GM12892 (cell line): Measurements from ENCODE around the gene NECAB2.

Experiments
- DNase-seq: peaks from one replicate; pipeline ENCODE4 v3.0.0; 2011; ENCODE audit not compliant: insufficient read length
- FAIRE-seq: peaks from 2 replicates; lab custom pipeline; 2011; peaks lifted over from hg19 to GRCh38; lab: Jason Lieb, UNC
- POLR2A ChIP-seq: IDR thresholded peaks from 2 replicates; pipeline ENCODE4 v1.6.1; 2011; ENCODE audit warnings: low read depth, low read length, control low read depth
- POLR2AphosphoS5 ChIP-seq: IDR thresholded peaks from 2 replicates; pipeline ENCODE4 v1.6.1; 2011; ENCODE audit warnings: low read depth, low read length, control low read depth
- TAF1 ChIP-seq: IDR thresholded peaks from 2 replicates; pipeline ENCODE4 v1.6.1; 2011; ENCODE audit warnings: low read depth, mild to moderate bottlenecking, control low read depth, low read length, borderline replicate concordance

Gene NECAB2

DNA sequence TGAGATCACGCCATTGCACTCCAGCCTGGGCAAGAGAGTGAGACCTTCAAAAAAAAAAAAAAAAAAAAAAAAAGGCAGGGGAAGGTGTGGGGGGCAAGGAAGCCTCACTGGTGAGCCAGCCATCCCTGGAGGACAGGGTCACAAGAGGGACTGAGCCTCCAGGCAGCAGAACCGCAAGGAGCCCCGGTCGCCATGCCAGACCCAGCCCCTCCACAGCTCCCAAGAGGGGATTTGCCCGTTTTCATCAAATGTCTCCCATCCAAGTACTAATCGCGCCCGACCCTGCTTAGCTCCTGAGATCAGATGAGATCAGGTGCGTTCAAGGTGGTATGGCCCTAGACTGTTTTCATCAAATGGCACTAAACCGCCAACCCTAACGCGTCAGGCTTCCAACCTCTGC, 71.7 kb downstream of the NECAB2 start:
- no peak for FAIRE-seq
- DNase-seq = no peak
- TF ChIP-seq POLR2A (no peak), POLR2AphosphoS5 (no peak), TAF1 (no peak)

- DNase-seq (no peak), FAIRE-seq (no peak)
- TF ChIP-seq TAF1 = no peak
- no peak for TF ChIP-seq POLR2AphosphoS5
- no peak for TF ChIP-seq POLR2A
These were observed 72.3 kb downstream of the NECAB2 start for GRCh38 chr16:84040226-84040822.

DNA sequence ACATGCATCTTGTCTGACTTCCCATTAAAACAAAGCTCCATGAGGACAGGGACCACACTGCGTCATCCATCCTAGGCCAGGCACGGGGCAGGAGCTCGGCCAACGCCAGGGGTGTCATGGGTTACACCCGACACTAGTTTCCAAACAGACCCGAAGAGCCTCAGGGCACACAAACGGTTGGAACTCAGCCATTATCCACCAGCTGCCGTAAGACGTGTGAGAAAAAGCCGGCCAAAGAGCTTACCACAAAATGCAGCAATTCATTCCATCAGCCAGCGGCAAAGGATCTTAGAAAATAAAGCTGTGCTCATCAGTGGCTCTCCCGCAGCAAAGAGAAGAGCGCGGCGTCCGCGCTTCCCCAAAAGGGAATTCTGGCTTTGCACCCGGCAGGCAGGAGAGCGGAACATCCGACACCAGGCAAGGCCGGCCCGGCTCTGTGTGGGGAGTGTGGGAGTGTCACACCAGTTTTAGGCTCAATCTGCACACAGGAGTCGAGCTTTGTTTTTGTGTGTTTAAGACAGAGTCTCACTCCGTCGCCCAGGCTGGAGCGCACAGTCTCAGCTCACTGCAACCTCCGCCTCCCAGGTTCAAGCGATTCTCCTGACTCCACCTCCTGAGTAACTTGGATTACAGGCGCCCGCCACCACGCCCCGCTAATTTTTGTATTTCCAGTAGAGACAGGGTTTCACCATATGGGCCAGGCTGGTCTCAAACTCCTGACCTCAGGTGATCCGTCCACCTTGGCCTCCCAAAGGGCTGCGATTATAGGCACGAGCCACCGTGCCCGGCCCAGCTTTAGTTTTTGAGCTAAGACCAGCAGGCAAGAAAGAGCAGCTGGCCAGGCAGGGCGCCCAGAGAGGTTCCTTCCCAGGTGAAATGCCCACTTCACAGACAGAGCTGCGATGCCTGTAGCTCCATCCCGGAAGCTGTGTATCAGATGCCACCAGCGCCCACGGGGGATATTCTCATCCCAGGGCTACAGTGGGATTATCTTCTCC, 73.1 kb downstream of the NECAB2 start:
- FAIRE-seq (no peak), DNase-seq (no peak)
- TF ChIP-seq POLR2A = no peak
- TF ChIP-seq POLR2AphosphoS5 = no peak
- no peak for TF ChIP-seq TAF1

DNA sequence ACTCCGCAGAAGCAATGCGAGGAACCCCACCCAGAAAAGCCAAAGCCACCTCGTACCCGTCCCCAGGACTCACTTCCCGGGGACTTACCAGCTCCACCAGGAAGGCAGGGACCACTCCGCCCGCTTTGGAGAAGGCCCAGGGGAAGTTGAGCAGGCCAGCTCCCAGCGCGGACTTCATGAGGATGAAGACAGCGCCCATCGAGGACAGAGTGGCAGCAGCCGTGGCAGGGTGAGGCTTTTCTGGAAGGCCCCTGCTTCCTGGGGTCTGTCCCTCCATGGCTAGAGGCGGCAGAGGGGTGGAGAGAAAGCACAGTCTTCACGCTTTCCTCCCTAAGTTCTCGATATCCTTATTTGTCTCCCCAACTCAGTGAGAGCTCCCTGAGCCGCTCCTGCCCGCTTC, 73.8 kb downstream of the NECAB2 start:
- DNase-seq = no peak
- TF ChIP-seq TAF1 (no peak), POLR2A (no peak), POLR2AphosphoS5 (no peak)
- no peak for FAIRE-seq

DNA sequence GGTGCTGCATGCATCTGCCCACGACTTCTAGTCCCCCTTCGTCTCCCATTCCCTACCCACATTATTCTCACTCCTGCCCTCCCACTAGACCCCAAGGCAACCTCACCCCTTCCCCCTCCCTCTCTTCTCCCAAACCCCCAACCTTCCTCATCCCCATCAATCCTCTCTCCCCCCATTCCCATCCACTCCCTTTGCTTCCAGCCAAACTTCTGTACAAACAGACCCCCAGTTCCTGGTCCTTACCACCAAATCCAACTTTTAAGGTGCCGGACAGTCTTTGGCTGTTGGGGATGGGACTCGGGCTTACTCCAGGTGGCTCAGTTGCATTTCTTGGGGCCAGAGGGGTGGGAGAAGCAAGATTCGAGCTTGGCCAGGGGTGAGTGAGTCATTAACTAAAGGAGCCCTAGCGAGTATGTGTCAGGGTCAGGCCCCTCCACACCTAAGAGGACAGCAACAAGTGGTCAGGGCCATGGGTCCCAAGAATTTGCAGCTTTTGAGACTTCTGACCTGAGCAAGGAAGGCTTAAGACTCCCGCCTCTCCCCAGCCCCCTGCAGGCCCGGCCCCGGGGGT, 74.3 kb downstream of the NECAB2 start, which contains the start of gene SLC38A8:
Gene SLC38A8 (minus strand): TSS at position 488 of the 571 bp plus-strand sequence. CDS start 638 bp downstream, outside the sequence.
- DNase-seq (no peak), FAIRE-seq (no peak)
- TF ChIP-seq POLR2A (no peak), TAF1 (no peak), POLR2AphosphoS5 (no peak)

DNA sequence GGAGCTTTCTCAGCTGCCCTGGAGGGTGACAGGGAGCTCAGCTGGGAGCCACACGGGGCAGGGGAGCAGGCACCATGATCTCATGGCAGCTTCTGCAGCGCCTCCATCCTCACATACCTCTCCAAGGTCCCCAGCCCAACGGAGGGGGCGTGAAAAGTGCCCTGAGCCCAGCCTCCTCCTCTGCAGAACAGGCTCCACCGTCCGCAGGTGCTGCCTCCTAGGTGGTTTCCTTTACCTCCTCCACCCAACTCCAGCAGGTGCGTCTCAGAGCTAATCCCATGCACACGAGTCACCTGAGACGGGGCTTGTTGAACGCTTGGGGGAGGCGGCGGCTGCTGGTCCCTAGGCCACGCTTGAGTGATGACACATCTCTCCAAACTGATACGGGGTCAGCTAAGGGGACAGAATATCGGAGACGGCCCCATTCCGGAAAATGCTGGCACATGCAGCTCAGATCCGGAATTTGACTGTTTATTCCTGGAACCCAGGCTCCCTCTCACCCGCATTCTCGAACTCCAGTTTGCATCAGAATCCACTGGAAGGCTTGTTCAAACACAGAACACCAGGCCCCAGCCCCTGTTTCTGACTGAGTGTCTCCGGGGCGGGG, 74.9 kb downstream of the NECAB2 start:
- no peak for FAIRE-seq

DNA sequence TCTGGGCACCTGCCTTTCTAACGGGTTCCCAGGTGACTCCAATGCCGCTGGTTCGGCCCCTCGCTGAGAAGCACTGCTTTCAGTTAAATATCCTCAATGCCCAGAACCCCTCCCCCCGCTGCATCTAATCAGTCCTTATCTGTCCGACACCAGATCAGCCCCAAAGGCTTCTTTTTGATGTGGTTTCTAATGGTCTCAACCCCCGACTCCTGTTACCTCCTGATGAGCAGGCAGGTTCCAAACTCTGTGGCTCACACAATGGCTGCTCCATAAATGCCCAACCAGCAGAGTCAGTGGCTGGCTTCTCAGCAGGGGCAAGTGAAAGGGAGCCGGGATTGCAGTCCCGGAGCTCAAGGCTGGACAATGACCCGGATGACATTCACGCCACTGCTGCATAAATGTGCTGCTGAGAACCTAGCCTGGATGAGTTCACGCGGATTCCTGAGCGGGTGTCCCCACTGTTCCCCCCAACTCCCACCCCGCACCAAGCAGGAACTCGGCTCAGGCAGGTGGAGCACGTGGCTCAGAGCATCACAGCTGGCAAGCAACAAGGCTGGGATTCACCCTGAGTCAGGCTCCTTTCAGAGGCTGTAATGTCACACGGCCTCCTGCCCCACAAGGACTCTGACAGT, 75.6 kb downstream of the NECAB2 start:
- DNase-seq (no peak), FAIRE-seq (no peak)
- no peak for TF ChIP-seq POLR2AphosphoS5
- TF ChIP-seq TAF1 = no peak
- TF ChIP-seq POLR2A = no peak

More for the DNA sequence above, 74.9 kb downstream of the NECAB2 start:
- TF ChIP-seq TAF1 (no peak), POLR2AphosphoS5 (no peak), POLR2A (no peak)
- DNase-seq = no peak

GRCh38 chr16:84044118-84044488, 76.1 kb downstream of the NECAB2 start:
- TF ChIP-seq TAF1 = no peak
- no peak for TF ChIP-seq POLR2A
- TF ChIP-seq POLR2AphosphoS5 = no peak
- FAIRE-seq (no peak), DNase-seq (no peak)

DNA sequence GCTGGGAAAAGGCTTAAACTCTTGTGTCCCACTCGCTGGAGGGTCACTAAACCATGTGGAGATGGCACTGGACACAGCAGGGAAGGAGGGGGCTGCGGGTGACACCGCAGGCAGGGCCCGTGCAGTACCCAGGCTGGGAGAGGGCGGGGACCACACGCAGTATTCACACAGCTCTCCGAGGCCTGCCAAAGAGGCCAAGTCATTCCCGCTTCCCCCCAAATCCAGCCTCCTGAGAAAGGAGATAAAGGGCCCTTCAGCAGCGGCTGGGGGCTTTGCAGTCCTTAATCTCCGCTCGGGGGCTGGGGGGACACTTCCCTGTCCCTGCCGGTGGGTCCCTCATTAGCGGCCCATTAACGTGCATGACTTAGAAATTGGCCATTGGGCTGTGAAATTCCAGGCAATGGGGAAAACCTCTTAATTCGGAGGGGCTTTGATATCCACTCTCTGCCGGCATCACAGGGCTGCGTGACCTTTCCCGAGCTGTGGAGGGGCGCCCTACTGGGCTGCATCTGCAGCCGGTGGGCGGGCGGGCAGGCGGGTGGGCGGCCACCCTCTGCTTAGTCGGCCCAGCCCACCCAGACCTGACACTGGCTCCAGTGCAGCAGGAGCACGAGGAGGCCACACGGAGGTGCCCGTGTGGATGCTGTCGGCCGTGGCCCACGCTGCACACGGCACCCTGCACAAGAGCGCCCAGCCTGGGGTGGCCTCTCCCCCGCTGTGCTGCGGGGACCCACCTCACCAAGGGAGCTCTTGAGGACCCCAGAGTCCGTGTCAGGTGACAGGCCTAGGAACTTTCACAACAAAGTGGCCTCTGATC, 77.2 kb downstream of the NECAB2 start:
- FAIRE-seq (no peak), DNase-seq (no peak)
- TF ChIP-seq POLR2AphosphoS5 (no peak), TAF1 (no peak), POLR2A (no peak)
